MM.1S (cell line): ENCODE results near the gene NCS1.

Source experiments
- EZH2 ChIP-seq: fragments of 300-600 bp; sonication (generic); optimal IDR thresholded peaks from 2 replicates; pipeline ENCODE3; 2017; ENCODE audit warnings: low read depth, mild to moderate bottlenecking, antibody characterized with exemption, low read length, mixed read lengths
- EZH2phosphoT487 ChIP-seq: fragments of 300-600 bp; sonication (generic); IDR thresholded peaks from 2 replicates; pipeline ENCODE4 v1.6.1; 2018; ENCODE audit warnings: antibody characterized with exemption, low read length
- TF ChIP-seq, protein P1 (sequence below): fragments of 300-600 bp; sonication (generic); IDR thresholded peaks from 2 replicates; pipeline ENCODE4 v1.5.1; 2016; ENCODE audit warnings: antibody characterized with exemption, low read length, mixed read lengths

DNA sequence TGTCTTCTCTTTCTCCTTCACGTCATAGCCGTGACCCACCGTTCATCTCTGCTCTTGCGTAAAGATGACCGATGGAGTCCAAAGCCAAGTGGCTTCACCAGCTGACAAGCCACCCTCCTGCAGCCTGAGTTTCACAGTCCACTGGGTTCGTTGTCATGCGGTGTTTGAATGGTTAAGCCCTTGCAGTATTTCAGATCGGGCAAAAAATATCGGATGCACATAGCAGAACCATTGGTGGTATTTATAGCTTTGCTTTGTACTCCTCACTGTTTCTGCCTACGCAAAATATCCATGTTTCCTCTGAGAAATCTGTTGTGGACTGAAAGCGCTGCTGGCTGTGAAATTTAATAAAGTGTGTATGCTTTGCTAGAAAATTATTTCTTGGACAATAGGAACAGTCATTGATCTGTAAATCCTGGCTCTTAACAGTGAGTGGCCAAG, 34.5 kb upstream of the NCS1 start:
- TF ChIP-seq EZH2: no peak
- TF ChIP-seq, protein P1, sequence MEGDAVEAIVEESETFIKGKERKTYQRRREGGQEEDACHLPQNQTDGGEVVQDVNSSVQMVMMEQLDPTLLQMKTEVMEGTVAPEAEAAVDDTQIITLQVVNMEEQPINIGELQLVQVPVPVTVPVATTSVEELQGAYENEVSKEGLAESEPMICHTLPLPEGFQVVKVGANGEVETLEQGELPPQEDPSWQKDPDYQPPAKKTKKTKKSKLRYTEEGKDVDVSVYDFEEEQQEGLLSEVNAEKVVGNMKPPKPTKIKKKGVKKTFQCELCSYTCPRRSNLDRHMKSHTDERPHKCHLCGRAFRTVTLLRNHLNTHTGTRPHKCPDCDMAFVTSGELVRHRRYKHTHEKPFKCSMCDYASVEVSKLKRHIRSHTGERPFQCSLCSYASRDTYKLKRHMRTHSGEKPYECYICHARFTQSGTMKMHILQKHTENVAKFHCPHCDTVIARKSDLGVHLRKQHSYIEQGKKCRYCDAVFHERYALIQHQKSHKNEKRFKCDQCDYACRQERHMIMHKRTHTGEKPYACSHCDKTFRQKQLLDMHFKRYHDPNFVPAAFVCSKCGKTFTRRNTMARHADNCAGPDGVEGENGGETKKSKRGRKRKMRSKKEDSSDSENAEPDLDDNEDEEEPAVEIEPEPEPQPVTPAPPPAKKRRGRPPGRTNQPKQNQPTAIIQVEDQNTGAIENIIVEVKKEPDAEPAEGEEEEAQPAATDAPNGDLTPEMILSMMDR: no peak
- no peak for TF ChIP-seq EZH2phosphoT487
